Stomach (tissue), 9 donors: Measurements from ENCODE around the gene DHCR24. TPM values are rescaled to one million over a fixed set of nuclear protein-coding genes. Genes with fewer than 3 reads are reported as not detected.

Experiments used
- DNase-seq, 2 donors: peaks; one replicate each; pipeline versions ENCODE4 v3.0.0 to v3.0.0-alpha.2; 2013 to 2019
- H3K27ac ChIP-seq, 5 donors: fragments of 200-600 bp in 4 of 5; sonication (generic) in 4 of 5; one replicate each; pipeline ENCODE4 v1.5.1; 2013 to 2019; ENCODE audit warnings: mild to moderate bottlenecking in 1 of 5, moderate library complexity in 1 of 5
- H3K27me3 ChIP-seq, 3 donors: fragments of 200-600 bp; sonication (generic); one replicate each; pipeline ENCODE4 v1.5.1; 2017 to 2019; ENCODE audit warnings: mixed run types in 1 of 3
- H3K36me3 ChIP-seq, 4 donors: fragments of 200-600 bp; sonication (generic); 1 replicate in 3 of 4; 2 replicates in 1 of 4; pipeline ENCODE4 v1.5.1; 2016 to 2019
- H3K4me1 ChIP-seq, 4 donors: fragments of 200-600 bp; sonication (generic); one replicate each; pipeline ENCODE4 v1.5.1; 2016 to 2019
- H3K4me3 ChIP-seq, 4 donors: fragments of 200-600 bp; sonication (generic) in 3 of 4; one replicate each; pipeline ENCODE4 v1.5.1; 2016 to 2019; ENCODE audit warnings: mild to moderate bottlenecking in 1 of 4
- H3K9me3 ChIP-seq, 4 donors: fragments of 200-600 bp; sonication (generic); one replicate each; pipeline ENCODE4 v1.5.1; 2016 to 2019
- CTCF ChIP-seq, 7 experiments: fragments of 450-650 bp in 4 of 7; fragments of 200-600 bp in 3 of 7; sonication (generic) in 3 of 7; IDR thresholded peaks; one replicate each; pipeline ENCODE4 v1.5.1; 2016 to 2019; ENCODE audit warnings: antibody characterized with exemption in 7 of 7, control low read depth in 2 of 7, mild to moderate bottlenecking in 1 of 7
- EP300 ChIP-seq: sonication (generic); formaldehyde crosslinking; IDR thresholded peaks from one replicate; pipeline ENCODE4 v1.6.1; 2017; ENCODE audit warnings: antibody characterized with exemption
- POLR2A ChIP-seq, 4 donors: fragments of 450-650 bp; IDR thresholded peaks; one replicate each; pipeline ENCODE4 v1.6.1; 2016; ENCODE audit warnings: antibody characterized with exemption in 4 of 4, control low read depth in 2 of 4, mild to moderate bottlenecking in 1 of 4, moderate library complexity in 1 of 4
- POLR2AphosphoS5 ChIP-seq, 3 donors: sonication (generic); formaldehyde crosslinking; IDR thresholded peaks; one replicate each; pipeline ENCODE4 v1.6.1; 2016; ENCODE audit warnings: antibody characterized with exemption in 3 of 3
- WGBS, 5 donors: extraction: QIAGEN DNeasy Blood & Tissue Kit in 3 of 5; methylation state at CpG; one replicate each; pipeline versions ENCODE4 v1.1.5 to v1.1.7; 2013 to 2018; 5-methylcytosine and 5-hydroxymethylcytosine counted together
- intact Hi-C: fragments of 100-400 bp; cut with DNase I; formaldehyde crosslinking; loops from one replicate; pipeline ENCODE4 v1.15.1; 2023; ENCODE audit warnings: low total_unique reads
- polyA plus RNA-seq, 3 donors: library from polyadenylated mRNA; stranded (reverse); fragments of 200-250 nt; gene quantifications; one replicate each; pipeline ENCODE4 v1.2.3, GENCODE V29; 2013
- total RNA-seq, 5 donors: library from RNA; depleted of rRNA; stranded (reverse); fragments of >200 nt; gene quantifications; one replicate each; pipeline versions ENCODE4 v1.1.0 to v1.2.3, GENCODE V29; 2014 to 2016
- donor health status: healthy with polysubstance abuse.
- donor health status: Bipolar disorder and iron deficiency.
- donor health status: healthy.

DHCR24 gene
- total and polyA plus RNA-seq, 8 donors: 20.0 to 347 (median 69.0) TPM

- TF ChIP-seq POLR2A (IDR thresholded peaks at IDR 0.05) (no peak), EP300 (no peak), POLR2AphosphoS5 (IDR thresholded peaks at IDR 0.05) (no peak), CTCF (IDR thresholded peaks at IDR 0.05) (no peak)
- Histone ChIP-seq H3K36me3 (peaks cover 26 to 53% (median 52%) of the 10 kb centered on the region in 4 donors), H3K9me3 (no peaks in the 10 kb centered on the region), H3K4me1 (peaks cover 0 to 13% (median 4%) of the 10 kb centered on the region in 4 donors), H3K27ac (no peak overlapping the region), H3K27me3 (no peaks in the 10 kb centered on the region), H3K4me3 (no peak overlapping the region)
- intact Hi-C loops: no loop called here
- no peak for DNase-seq
- WGBS, 5 donors: 78 to 98% (median 88%) methylated on average over 7 of the region's 7 CpGs
Measured at GRCh38 chr1:54848134-54848948, 38.7 kb downstream of the DHCR24 start.

GRCh38 chr1:54846716-54847284 lies 40.2 kb downstream of the DHCR24 start:
- TF ChIP-seq POLR2AphosphoS5 (IDR thresholded peaks at IDR 0.05) (no peak), CTCF (IDR thresholded peaks at IDR 0.05) (no peak), POLR2A (IDR thresholded peaks at IDR 0.05) (no peak), EP300 (no peak)
- Histone ChIP-seq H3K4me3 (no peak overlapping the region), H3K27ac (no peak overlapping the region), H3K9me3 (no peaks in the 10 kb centered on the region), H3K27me3 (no peaks in the 10 kb centered on the region), H3K4me1 (peaks cover 0 to 13% (median 4%) of the 10 kb centered on the region in 4 donors), H3K36me3 (peaks cover 10 to 38% (median 36%) of the 10 kb centered on the region in 4 donors)
- 80 to 93% (median 81%) methylated on average over 8 to 9 of the region's 9 CpGs for WGBS, 5 donors
- intact Hi-C loops: no loop called here
- DNase-seq: peak in 1 of 2 donors; percentile 18

- Histone ChIP-seq H3K27ac (no peak overlapping the region), H3K36me3 (peaks cover 5 to 33% (median 31%) of the 10 kb centered on the region in 4 donors), H3K4me1 (peaks cover 0 to 13% (median 2%) of the 10 kb centered on the region in 4 donors), H3K4me3 (no peak overlapping the region), H3K27me3 (no peaks in the 10 kb centered on the region), H3K9me3 (no peaks in the 10 kb centered on the region)
- TF ChIP-seq CTCF (IDR thresholded peaks at IDR 0.05) (no peak), EP300 (no peak), POLR2AphosphoS5 (IDR thresholded peaks at IDR 0.05) (no peak), POLR2A (IDR thresholded peaks at IDR 0.05) (no peak)
- DNase-seq: no peak
- intact Hi-C loops: no loop called here
- WGBS, 5 donors: 82 to 92% (median 91%) methylated on average over 3 of the region's 3 CpGs
Measured at GRCh38 chr1:54846301-54846700, 40.7 kb downstream of the DHCR24 start.

GRCh38 chr1:54845772-54846171 lies 41.2 kb downstream of the DHCR24 start:
- intact Hi-C loops: no loop called here
- H3K27me3 ChIP-seq: no peaks in the 10 kb centered on the region

More at GRCh38 chr1:54845772-54846171, 41.2 kb downstream of the DHCR24 start:
- H3K27ac ChIP-seq: no peak overlapping the region
- H3K4me3 ChIP-seq: no peak overlapping the region
- TF ChIP-seq POLR2AphosphoS5 (IDR thresholded peaks at IDR 0.05) (no peak), CTCF (IDR thresholded peaks at IDR 0.05) (no peak), EP300 (no peak), POLR2A (IDR thresholded peaks at IDR 0.05) (no peak)
- H3K4me1 ChIP-seq: peaks cover 0 to 13% (median 0%) of the 10 kb centered on the region in 4 donors
- peaks cover 3 to 27% (median 26%) of the 10 kb centered on the region in 4 donors for H3K36me3 ChIP-seq
- 78 to 91% (median 82%) methylated on average over 5 of the region's 5 CpGs for WGBS, 5 donors
- peak in 1 of 2 donors; percentile 11 for DNase-seq
- no peaks in the 10 kb centered on the region for H3K9me3 ChIP-seq
